ENCODE results near the gene MICAL2.

DNA sequence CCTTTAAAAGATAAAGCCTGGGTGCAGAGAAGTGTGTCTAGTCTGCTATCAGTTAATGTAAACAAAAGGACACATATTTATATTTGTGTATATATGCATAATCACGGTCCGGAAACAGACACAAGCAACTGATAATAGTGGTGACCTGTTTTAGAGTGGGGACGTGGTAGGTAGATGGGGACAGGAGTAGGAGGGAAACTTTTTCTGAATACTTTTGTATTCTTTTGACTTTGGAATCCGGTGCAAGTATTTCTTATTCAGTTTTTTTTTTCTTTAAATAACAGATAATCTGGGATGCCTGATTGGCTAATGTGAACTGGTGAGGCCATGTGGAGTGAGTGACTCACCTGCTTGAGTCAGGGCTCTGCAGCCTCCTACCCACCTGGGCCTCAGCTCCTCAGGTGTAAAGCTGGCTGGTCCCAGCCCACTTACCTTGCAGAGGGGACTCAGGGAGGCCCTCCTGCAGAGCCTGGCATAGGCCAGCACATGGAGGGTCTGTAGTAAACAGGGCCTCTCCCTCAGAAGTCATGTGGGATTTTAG lies 15.3 kb downstream of the MICAL2 start:
- TF ChIP-seq, protein P1, sequence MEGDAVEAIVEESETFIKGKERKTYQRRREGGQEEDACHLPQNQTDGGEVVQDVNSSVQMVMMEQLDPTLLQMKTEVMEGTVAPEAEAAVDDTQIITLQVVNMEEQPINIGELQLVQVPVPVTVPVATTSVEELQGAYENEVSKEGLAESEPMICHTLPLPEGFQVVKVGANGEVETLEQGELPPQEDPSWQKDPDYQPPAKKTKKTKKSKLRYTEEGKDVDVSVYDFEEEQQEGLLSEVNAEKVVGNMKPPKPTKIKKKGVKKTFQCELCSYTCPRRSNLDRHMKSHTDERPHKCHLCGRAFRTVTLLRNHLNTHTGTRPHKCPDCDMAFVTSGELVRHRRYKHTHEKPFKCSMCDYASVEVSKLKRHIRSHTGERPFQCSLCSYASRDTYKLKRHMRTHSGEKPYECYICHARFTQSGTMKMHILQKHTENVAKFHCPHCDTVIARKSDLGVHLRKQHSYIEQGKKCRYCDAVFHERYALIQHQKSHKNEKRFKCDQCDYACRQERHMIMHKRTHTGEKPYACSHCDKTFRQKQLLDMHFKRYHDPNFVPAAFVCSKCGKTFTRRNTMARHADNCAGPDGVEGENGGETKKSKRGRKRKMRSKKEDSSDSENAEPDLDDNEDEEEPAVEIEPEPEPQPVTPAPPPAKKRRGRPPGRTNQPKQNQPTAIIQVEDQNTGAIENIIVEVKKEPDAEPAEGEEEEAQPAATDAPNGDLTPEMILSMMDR (IDR thresholded peaks at IDR 0.05) = no peak
- no peak for TF ChIP-seq EZH2 (IDR thresholded peaks at IDR 0.05; ENCODE audit: borderline replicate concordance, insufficient read depth, low read depth, low read length, poor library complexity, severe bottlenecking)

All from B cell (primary cell).